Panc1 (cell line): ENCODE measurements around the gene SCN9A. TPM values are rescaled to one million over a fixed set of nuclear protein-coding genes. Genes with fewer than 3 reads are reported as not detected.
A peak's percentile ranks its signal among the peaks of the same experiment; 100 is the strongest.

Source experiments
- ATAC-seq: fragments of 200-7000 bp; cut with Tn5 transposase; 2 replicates; pipeline ENCODE4 v1.9.1; 2020; ENCODE audit warnings: mild to moderate bottlenecking, moderate library complexity
- BruUV-seq: library from RNA; stranded (reverse); fragments of 400-500 nt; replicated peaks from 2 replicates; lab custom pipeline; 2021; lab: Mats Ljungman, UMichigan
- CTCF ChIA-PET: fragments of 300-600 bp; sonication (Branson Sonifier 250); formaldehyde crosslinking; loops from one replicate; lab custom pipeline; 2022; ENCODE audit warnings: antibody characterized with exemption; lab: Charles Lee
- POLR2A ChIA-PET: fragments of 300-600 bp; sonication (Branson Sonifier 250); formaldehyde crosslinking; loops from one replicate; lab custom pipeline; 2022; ENCODE audit warnings: antibody characterized with exemption; lab: Charles Lee
- DNase-seq: peaks from one replicate; pipeline ENCODE4 v3.0.0-alpha.2; 2010; ENCODE audit warnings: low read depth, low spot score
- H3K27ac ChIP-seq: 2 replicates; pipeline ENCODE4 v1.5.1; 2011; ENCODE audit warnings: mild to moderate bottlenecking, low read length, inconsistent platforms
- H3K27me3 ChIP-seq: fragments of 200-500 bp; sonication (Bioruptor generic); 2 replicates; pipeline ENCODE4 v1.6.0; 2014; ENCODE audit warnings: low read length, inconsistent platforms; ENCODE audit not compliant: control insufficient read depth, insufficient read depth
- H3K36me3 ChIP-seq: fragments of 200-500 bp; sonication (Bioruptor generic); 2 replicates; pipeline ENCODE4 v1.5.1; 2014; ENCODE audit warnings: inconsistent platforms, mild to moderate bottlenecking, low read length, moderate library complexity; ENCODE audit not compliant: control insufficient read depth, insufficient read depth
- H3K4me1 ChIP-seq: 2 replicates; pipeline ENCODE4 v1.5.1; 2011; ENCODE audit warnings: inconsistent platforms, mild to moderate bottlenecking, low read length, moderate library complexity; ENCODE audit not compliant: control insufficient read depth, insufficient read depth
- H3K4me3 ChIP-seq, 2 experiments: 2 replicates each; pipeline ENCODE4 v1.5.1; 2011 to 2012; ENCODE audit warnings: low read depth in 2 of 2, low read length in 2 of 2, mild to moderate bottlenecking in 2 of 2, inconsistent platforms in 1 of 2, moderate library complexity in 1 of 2
- H3K9me3 ChIP-seq: fragments of 200-500 bp; sonication (Bioruptor generic); 2 replicates; pipeline ENCODE4 v1.5.1; 2014; ENCODE audit warnings: low read depth, mild to moderate bottlenecking, inconsistent platforms, low read length, moderate library complexity; ENCODE audit not compliant: control insufficient read depth, insufficient read depth
- CTCF ChIP-seq: fragments of 450-650 bp; IDR thresholded peaks from 2 replicates; pipeline ENCODE4 v1.5.1; 2017; ENCODE audit warnings: mild to moderate bottlenecking
- REST ChIP-seq, 2 experiments: IDR thresholded peaks; 2 replicates each; pipeline ENCODE4 v1.6.1; 2011 to 2012; ENCODE audit warnings: low read depth in 2 of 2, control low read depth in 1 of 2, low read length in 1 of 2, mild to moderate bottlenecking in 1 of 2, moderate library complexity in 1 of 2; ENCODE audit not compliant: insufficient read depth in 1 of 2
- TCF7L2 ChIP-seq: IDR thresholded peaks from 2 replicates; pipeline ENCODE4 v1.6.1; 2011; ENCODE audit warnings: mild to moderate bottlenecking, low read depth, low read length, inconsistent platforms
- in situ Hi-C: cut with HindIII; loops from 2 replicates; pipeline ENCODE4 v1.10.0; 2016; ENCODE audit warnings: low sequenced_read_pairs, low pct_unique_long_range_greater_than_20kb
- intact Hi-C: fragments of 100-400 bp; cut with micrococcal nuclease; formaldehyde crosslinking; loops from one replicate; pipeline ENCODE4 v1.10.0; 2022; ENCODE audit not compliant: unreplicated experiment
- total RNA-seq: library from RNA; stranded (reverse); gene quantifications from one replicate; pipeline ENCODE4 v1.2.1, GENCODE V29; 2021; ENCODE audit not compliant: unreplicated experiment

Gene SCN9A
- total RNA-seq, 1 experiment from 2014 or later: 0.10 TPM

GRCh38 chr2:166180951-166181812 lies 194.6 kb downstream of the SCN9A start:
- intact Hi-C loops: loop anchor here (5.0 kb wide), 1 partner anchor 229 kb away; the partner anchor contains the start of gene TTC21B

GRCh38 chr2:166179201-166179600 lies 196.5 kb downstream of the SCN9A start:
- intact Hi-C loops (loop anchor here (5.0 to 10.0 kb wide), 2 partner anchors 238 to 336 kb away; no protein-coding TSS in a partner anchor), in situ Hi-C loops (no loop called here)
- DNase-seq (no peak), ATAC-seq (no peak)
- Histone ChIP-seq H3K4me1 (no peaks in the 10 kb centered on the region), H3K9me3 (no peaks in the 10 kb centered on the region), H3K36me3 (no peaks in the 10 kb centered on the region), H3K27ac (no peak overlapping the region), H3K27me3 (no peaks in the 10 kb centered on the region), H3K4me3 (no peak overlapping the region)
- POLR2A ChIA-PET: no interaction called here
- CTCF ChIA-PET: no interaction called here
- no TSS peak for BruUV-seq
- TF ChIP-seq CTCF: peak; percentile 10; the same call in 1 of the 2 replicates
- no peak for TF ChIP-seq TCF7L2

More at GRCh38 chr2:166180951-166181812, 194.6 kb downstream of the SCN9A start:
- H3K27ac ChIP-seq: no peak overlapping the region
- H3K4me1 ChIP-seq: no peaks in the 10 kb centered on the region
- CTCF ChIA-PET: interaction anchor here (0.5 kb wide), 1 partner anchor 120 kb away, joined by 8 read pairs; no protein-coding TSS in a partner anchor
- peak; percentile 82 for ATAC-seq
- in situ Hi-C loops: no loop called here
- H3K36me3 ChIP-seq: no peaks in the 10 kb centered on the region
- POLR2A ChIA-PET: no interaction called here
- H3K4me3 ChIP-seq: no peak overlapping the region
- BruUV-seq: no TSS peak
- no peaks in the 10 kb centered on the region for H3K27me3 ChIP-seq
- TF ChIP-seq CTCF (peak; percentile 82), REST (IDR thresholded peaks at IDR 0.05; ENCODE audit: insufficient read depth in 1 of 2, low read depth in 2 of 2, low read length in 1 of 2) (no peak)
- DNase-seq: peak; percentile 15
- H3K9me3 ChIP-seq: no peaks in the 10 kb centered on the region
